Hematopoietic multipotent progenitor cell treated with erythropoietin and hydrocortisone succinate and interleukin-3 and kit ligand, for 15 days (in vitro differentiated cells): ENCODE measurements around the gene ZCCHC8.
"Not testable (repeated sequence)": the region's sequence is repeated elsewhere in the genome, so short reads cannot be mapped to it uniquely, and the experiment has no call there.

Source experiments
- DNase-seq: peaks from one replicate; pipeline ENCODE4 v3.0.0-alpha.2; 2015; ENCODE audit warnings: low spot score

The ZCCHC8 gene

DNA sequence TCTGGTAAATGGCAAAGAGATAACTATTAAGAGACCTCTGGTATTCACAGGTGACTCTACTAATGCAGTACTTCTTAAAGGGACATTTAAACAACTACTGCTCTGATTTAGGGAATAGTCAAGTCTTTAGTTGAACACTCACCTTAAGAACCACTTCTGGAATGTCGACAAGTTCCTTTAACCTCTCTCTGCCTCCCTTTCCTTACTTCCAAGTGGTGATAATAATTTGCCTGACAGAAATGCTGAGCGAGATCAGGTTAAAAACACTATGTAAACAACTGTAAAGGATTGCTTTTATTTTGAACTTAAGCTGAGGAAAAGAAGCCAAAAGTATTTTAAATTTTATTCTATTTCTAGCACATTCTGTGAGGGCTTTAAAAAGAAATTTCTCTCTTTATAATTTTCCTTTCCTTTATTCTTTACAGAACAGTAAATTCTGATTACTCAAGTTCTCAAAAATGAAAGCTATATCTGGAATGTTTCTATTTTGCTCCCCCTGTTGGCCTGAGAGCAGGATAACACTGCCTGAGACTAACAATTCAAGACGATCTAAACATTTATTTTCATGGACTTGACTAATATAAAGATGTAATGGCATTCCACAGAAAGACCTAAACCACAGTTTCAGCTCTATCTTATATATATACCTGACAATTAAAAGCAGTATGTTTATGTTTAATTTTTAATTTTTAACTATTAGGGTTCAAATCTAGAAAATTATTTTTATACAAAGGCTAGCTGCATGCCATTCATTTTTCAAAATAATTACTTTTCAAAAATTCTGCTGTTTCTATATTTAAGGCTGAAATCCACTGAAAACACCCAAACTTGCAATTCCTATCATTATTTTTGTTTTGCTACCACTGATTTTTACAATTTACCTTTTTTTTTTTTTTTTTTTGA lies 29.2 kb downstream of the ZCCHC8 start:
- peak; percentile 76 for DNase-seq

DNA sequence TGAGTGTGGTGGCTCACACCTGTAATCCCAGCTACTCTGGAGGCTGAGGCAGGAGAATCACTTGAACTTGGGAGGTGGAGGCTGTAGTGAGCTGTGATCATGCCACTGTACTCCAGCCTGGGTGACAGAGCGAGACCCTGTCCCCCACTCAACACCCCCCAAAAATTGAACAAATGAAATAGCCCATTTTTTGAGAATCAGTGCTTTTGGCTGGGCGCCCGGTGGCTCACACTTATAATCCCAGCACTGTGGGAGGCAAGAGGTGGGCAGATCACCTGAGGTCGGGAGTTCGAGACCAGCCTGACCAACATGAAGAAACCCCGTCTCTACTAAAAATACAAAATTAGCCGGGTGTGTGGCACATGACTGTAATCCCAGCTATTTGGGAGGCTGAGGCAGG lies 30.2 kb downstream of the ZCCHC8 start:
- not testable (repeated sequence) for DNase-seq

- not testable (repeated sequence) for DNase-seq
Observed at GRCh38 chr12:122469856-122470255, 30.9 kb downstream of the ZCCHC8 start.

GRCh38 chr12:122467983-122468382 lies 32.7 kb downstream of the ZCCHC8 start:
- no peak for DNase-seq

GRCh38 chr12:122464317-122465042 lies 36.3 kb downstream of the ZCCHC8 start:
- DNase-seq = not testable (repeated sequence)

DNA sequence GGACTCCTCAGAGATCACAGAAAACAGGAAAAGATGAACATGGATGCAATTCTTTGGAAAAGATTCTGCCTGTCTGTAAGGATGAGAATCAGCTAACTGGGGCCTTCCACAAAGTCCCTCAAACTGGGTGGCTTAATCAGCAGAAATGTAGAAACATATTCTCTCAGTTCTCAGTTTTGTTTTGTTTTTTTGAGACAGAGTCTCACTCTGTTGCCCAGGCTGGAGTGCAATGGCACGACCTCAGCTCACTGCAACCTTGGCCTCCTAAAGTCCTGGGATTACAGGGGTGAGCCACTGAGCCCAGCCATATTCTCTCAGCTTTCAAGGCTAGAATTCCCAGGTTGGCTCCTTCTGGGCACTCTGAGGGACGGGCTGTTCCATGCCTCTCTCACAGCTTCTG lies 40.1 kb downstream of the ZCCHC8 start:
- no peak for DNase-seq

- DNase-seq = no peak
Observed at GRCh38 chr12:122460061-122460460, 40.7 kb downstream of the ZCCHC8 start.

- no peak for DNase-seq
Observed at GRCh38 chr12:122459211-122459610, 41.5 kb downstream of the ZCCHC8 start.

GRCh38 chr12:122458105-122459035 lies 42.4 kb downstream of the ZCCHC8 start:
- no peak for DNase-seq

DNA sequence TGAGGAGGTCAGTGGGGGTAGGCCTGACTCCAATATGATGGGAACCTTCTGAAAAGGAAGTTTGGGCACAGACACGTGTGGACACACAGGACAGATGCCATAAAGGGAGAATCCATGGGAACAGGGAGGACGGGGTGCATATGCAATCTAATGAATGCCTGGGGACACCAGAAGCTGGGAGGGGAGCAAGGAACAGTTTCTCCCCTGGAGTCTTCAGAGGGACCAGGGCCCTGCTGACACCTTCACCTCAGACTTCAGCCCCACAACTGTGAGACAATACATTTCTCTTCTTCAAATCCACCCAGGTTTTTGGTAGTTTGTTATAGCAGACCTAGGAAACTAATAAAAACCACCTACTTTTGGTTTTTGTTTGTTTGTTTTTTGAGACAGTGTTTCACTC lies 43.1 kb downstream of the ZCCHC8 start:
- DNase-seq = no peak

DNA sequence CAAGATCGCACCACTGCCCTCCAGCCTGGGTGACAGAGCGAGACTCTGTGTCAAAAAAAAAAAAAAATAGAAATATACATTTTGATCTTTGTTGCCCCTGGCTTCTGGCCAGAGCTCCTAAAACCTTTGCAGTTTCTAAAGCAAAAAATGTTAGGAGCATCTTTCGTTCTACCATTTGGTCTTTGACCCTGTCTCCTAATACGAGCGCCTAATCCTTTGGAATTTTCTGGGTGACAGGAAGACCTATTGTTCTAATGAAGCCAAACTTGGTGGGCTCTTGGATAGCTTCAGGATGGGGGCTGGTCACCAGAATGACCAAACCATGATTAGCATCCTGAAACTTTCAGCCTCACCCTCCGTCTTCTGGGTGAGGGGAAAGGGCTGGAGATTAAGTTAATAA lies 46.0 kb downstream of the ZCCHC8 start:
- no peak for DNase-seq

GRCh38 chr12:122454250-122454721 lies 46.4 kb downstream of the ZCCHC8 start:
- no peak for DNase-seq

DNA sequence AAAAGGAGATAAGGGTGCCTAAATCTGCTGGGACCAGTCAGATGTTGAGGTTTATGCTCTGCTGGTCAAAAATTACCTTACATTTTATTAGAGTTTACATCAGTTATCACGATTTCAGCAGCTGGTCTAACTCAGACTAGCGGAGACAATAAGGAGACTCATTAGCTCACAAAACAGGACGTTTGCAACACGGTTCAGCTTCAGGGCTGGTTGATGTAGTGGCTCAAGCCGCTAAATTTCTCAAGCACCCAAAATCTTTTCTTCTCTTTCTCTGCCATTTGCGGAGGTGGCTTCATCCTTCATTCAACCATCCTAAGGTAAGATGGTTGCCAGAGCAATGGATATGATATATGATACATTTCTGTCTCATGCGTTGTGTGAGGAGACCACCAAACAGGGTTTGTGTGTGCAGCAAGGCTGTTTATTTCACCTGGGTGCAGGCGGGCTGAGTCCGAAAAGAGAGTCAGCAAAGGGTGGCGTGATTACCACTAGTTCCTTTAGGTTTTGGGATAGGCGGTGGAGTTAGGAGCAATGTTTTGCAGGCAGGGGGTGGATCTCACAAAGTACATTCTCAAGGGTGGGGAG lies 47.9 kb downstream of the ZCCHC8 start:
- DNase-seq = no peak

DNA sequence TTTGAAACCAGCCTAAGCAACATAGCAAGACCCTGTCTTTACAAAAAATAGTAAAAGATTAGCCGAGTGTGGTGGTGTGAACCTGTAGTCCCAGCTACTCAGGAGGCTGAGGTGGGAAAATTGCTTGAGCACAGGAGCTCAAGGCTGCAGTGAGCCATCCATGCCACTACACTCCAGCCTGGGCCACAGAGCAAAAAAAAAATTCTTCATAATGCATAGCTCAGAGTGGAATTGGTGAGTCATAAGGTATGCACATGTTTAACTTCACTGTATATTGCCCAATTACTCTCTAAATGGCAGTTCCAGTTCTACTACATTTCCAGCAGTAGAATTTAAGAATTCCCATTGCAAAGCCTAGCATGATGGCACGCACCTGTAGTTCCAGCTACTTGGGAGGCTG lies 51.4 kb downstream of the ZCCHC8 start:
- DNase-seq = no peak

GRCh38 chr12:122447825-122448224 lies 52.9 kb downstream of the ZCCHC8 start:
- DNase-seq = not testable (repeated sequence)

- DNase-seq = not testable (repeated sequence)
Observed at GRCh38 chr12:122446390-122446789, 54.3 kb downstream of the ZCCHC8 start.

- not testable (repeated sequence) for DNase-seq
Observed at GRCh38 chr12:122444071-122444470, 56.7 kb downstream of the ZCCHC8 start.

- DNase-seq = not testable (repeated sequence)
Observed at GRCh38 chr12:122438822-122439221, 61.9 kb downstream of the ZCCHC8 start.

DNA sequence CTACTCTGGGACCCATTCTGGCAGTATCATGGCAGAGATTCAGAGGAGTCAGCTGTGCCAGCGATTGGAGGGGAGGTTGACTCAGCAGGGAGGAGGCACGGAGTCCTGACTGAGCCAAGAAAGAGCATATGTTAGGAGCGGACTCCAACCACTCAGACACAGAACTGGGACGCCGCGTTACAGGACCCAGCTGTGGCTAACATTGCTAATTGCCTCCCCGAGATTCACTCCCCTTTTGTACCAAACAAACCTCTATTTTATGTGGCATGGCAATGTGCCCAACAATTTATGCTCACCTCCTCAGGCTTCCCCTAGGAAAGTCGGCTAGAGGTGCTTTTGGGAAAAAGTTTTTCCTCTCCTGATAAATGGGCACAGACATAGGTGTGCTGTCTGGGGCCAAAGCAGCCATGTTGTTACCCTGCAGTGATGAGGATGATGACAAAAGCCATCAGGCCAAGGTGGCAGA lies 63.0 kb downstream of the ZCCHC8 start:
- no peak for DNase-seq

GRCh38 chr12:122435186-122435585 lies 65.5 kb downstream of the ZCCHC8 start:
- DNase-seq = no peak

- DNase-seq = not testable (repeated sequence)
Observed at GRCh38 chr12:122429043-122429442, 71.7 kb downstream of the ZCCHC8 start.
